Activated naive CD8-positive, alpha-beta T cell treated with anti-CD3 and anti-CD28 coated beads, Interleukin-2, amount 10 ng/mL, durations not matched to agents 7 days and 5 days (primary cell): Measurements from ENCODE around the gene DERL3. TPM values are rescaled to one million over a fixed set of nuclear protein-coding genes. Genes with fewer than 3 reads are reported as not detected.

Experiments used
- total RNA-seq, 2 experiments: library from RNA; stranded (reverse); gene quantifications; one replicate each; pipeline ENCODE4 v1.2.3, GENCODE V29; 2021

Gene DERL3
- total RNA-seq, 2 experiments from 2014 or later = 9.6 to 9.9 TPM

Other genes starting within 250 kb of the DERL3 start
- under 1 TPM; 0.69 to 0.79 TPM for gene DRICH1, start 206.7 kb downstream of the DERL3 start, total RNA-seq
- 10 to 100 TPM; 24.9 to 25.8 TPM for gene RGL4, start 148.0 kb downstream of the DERL3 start, total RNA-seq
- 1 to 10 TPM; 3.8 to 4.1 TPM for gene ZNF70, start 87.9 kb downstream of the DERL3 start, total RNA-seq
- gene VPREB3, start 84.6 kb downstream of the DERL3 start, total RNA-seq = not detected
- gene C22orf15, start 76.0 kb downstream of the DERL3 start, total RNA-seq = 1 to 10 TPM; 2.1 to 2.9 TPM
- gene CHCHD10, start 71.0 kb downstream of the DERL3 start, total RNA-seq = 100 to 1,000 TPM in 1 of 2 experiments, 10 to 100 TPM in 1; 99.8 to 111 TPM
- 1 to 10 TPM; 2.1 to 2.4 TPM for gene MMP11, start 66.2 kb downstream of the DERL3 start, total RNA-seq
- gene SMARCB1, start 52.0 kb downstream of the DERL3 start, total RNA-seq = 10 to 100 TPM; 81.2 to 82.8 TPM
- gene SLC2A11, start 18.9 kb upstream of the DERL3 start, total RNA-seq = 10 to 100 TPM; 10.0 to 12.1 TPM
- gene MIF, start 55.4 kb upstream of the DERL3 start, total RNA-seq = 100 to 1,000 TPM; 776 to 848 TPM
- not detected for gene GSTT2B, start 122.2 kb upstream of the DERL3 start, total RNA-seq
- gene DDTL, start 127.9 kb upstream of the DERL3 start, total RNA-seq = not detected
- 100 to 1,000 TPM; 133 TPM for gene DDT, start 135.4 kb upstream of the DERL3 start, total RNA-seq
- gene GSTT2, start 141.1 kb upstream of the DERL3 start, total RNA-seq = not detected
- not detected for gene GSTT4, start 166.4 kb upstream of the DERL3 start, total RNA-seq
- gene CABIN1, start 172.3 kb upstream of the DERL3 start, total RNA-seq = 100 to 1,000 TPM; 153 to 159 TPM